Loucy (cell line): ENCODE results near the gene ARL3.
"Not testable (repeated sequence)": the region's sequence is repeated elsewhere in the genome, so short reads cannot be mapped to it uniquely, and the experiment has no call there.

Source experiments
- H2AFZ ChIP-seq: fragments of 200-600 bp; sonication (generic); 2 replicates; pipeline ENCODE4 v1.6.0; 2016; ENCODE audit warnings: antibody characterized with exemption, mild to moderate bottlenecking, low read length, moderate library complexity
- H3F3A ChIP-seq: fragments of 200-600 bp; 2 replicates; pipeline ENCODE4 v1.6.0; 2016; ENCODE audit warnings: antibody characterized with exemption, low read depth, mild to moderate bottlenecking
- H3K27me3 ChIP-seq: fragments of 200-600 bp; sonication (generic); 2 replicates; pipeline ENCODE4 v1.6.1; 2014; ENCODE audit warnings: low read length, mild to moderate bottlenecking; ENCODE audit not compliant: insufficient read depth, poor library complexity, severe bottlenecking
- H3K36me3 ChIP-seq: fragments of 200-600 bp; sonication (generic); 2 replicates; pipeline ENCODE4 v1.6.1; 2016; ENCODE audit warnings: low read length; ENCODE audit not compliant: insufficient read depth
- H3K4me1 ChIP-seq: fragments of 200-600 bp; sonication (generic); 2 replicates; pipeline ENCODE4 v1.5.1; 2014; ENCODE audit warnings: low read length, mild to moderate bottlenecking; ENCODE audit not compliant: insufficient read depth, poor library complexity, severe bottlenecking
- H3K4me2 ChIP-seq: fragments of 200-600 bp; sonication (generic); 2 replicates; pipeline ENCODE4 v1.6.0; 2014; ENCODE audit warnings: antibody characterized with exemption, low read length, low read depth, mild to moderate bottlenecking; ENCODE audit not compliant: poor library complexity, severe bottlenecking
- H3K4me3 ChIP-seq: fragments of 200-600 bp; sonication (generic); 2 replicates; pipeline ENCODE4 v1.5.1; 2014; ENCODE audit warnings: low read length, mild to moderate bottlenecking, mixed read lengths; ENCODE audit not compliant: poor library complexity, severe bottlenecking
- H3K79me2 ChIP-seq: fragments of 200-600 bp; sonication (generic); 2 replicates; pipeline ENCODE4 v1.6.1; 2014; ENCODE audit warnings: low read length; ENCODE audit not compliant: insufficient read depth
- H3K9ac ChIP-seq: fragments of 200-600 bp; sonication (generic); 2 replicates; pipeline ENCODE4 v1.6.0; 2014; ENCODE audit warnings: mild to moderate bottlenecking, low read depth, low read length, moderate library complexity; ENCODE audit not compliant: poor library complexity, severe bottlenecking
- H3K9me2 ChIP-seq: fragments of 200-600 bp; sonication (generic); replicated peaks from 2 replicates; pipeline ENCODE4 v1.6.1; 2016; ENCODE audit warnings: low read depth, low read length, mixed read lengths
- H3K9me3 ChIP-seq: fragments of 200-600 bp; sonication (generic); 2 replicates; pipeline ENCODE4 v1.6.1; 2014; ENCODE audit warnings: mild to moderate bottlenecking, antibody characterized with exemption, low read length, low read depth; ENCODE audit not compliant: insufficient read depth
- H4K20me1 ChIP-seq: fragments of 200-600 bp; sonication (generic); 2 replicates; pipeline ENCODE4 v1.6.0; 2014; ENCODE audit warnings: antibody characterized with exemption, low read length, mild to moderate bottlenecking; ENCODE audit not compliant: insufficient read depth, poor library complexity, severe bottlenecking
- EZH2phosphoT487 ChIP-seq: fragments of 200-600 bp; IDR thresholded peaks from 2 replicates; pipeline ENCODE4 v1.6.1; 2018; ENCODE audit warnings: antibody characterized with exemption, mild to moderate bottlenecking, moderate library complexity, borderline replicate concordance
- TF ChIP-seq, protein P1 (sequence below): fragments of 200-600 bp; sonication (generic); conservative IDR thresholded peaks from 2 replicates; pipeline ENCODE4 v1.5.1; 2014; ENCODE audit warnings: mild to moderate bottlenecking, antibody characterized with exemption, low read length

The ARL3 gene

DNA sequence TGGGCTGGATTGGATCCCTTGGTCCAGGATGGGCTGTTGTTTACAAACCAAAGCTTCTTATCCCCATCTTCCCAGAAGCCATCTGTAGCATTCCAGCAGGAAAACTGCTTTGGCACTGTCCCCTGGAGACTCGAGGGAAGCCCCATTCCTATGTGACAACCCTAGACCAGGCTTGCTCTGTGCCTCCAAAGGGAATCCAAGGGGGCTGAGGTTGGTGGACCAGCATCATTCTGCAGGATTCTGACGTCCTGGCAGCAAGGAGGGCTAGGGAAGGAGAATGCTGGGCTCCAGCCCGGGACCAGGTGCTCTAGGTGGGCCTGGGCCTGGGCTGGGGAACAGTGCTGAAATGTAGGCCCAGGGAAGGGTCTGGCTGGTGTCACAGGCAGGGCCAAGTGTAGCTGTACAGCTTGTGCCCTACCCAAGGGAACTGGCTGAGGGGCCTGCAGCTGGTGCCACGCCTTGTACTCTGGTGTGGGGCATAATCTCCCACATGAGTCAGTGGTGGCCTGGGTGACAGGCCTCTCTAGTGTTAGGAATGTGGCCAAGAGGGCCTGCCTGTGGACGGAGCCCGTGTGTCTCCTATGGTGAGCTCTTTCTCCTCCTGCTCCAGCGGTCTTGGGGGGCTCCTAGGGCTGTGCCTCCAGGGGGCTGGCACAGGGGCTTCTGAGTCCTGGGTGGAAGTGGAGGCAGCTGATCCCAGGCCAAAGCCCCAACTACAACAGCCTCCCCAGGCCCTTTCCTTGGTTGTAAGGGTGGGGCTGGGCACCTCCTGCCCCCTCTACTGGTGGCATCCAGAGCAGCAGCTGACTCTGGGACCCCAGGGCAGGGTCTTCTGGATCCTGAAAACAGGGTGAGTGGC, 44.8 kb downstream of the ARL3 start:
- Histone ChIP-seq H3F3A (no peaks in the 10 kb centered on the region), H2AFZ (no peak overlapping the region), H3K9ac (peak overlapping the region; percentile 62), H3K4me1 (peaks cover 54% of the 10 kb centered on the region), H4K20me1 (no peaks in the 10 kb centered on the region), H3K4me3 (no peak overlapping the region), H3K4me2 (no peak overlapping the region), H3K9me3 (no peaks in the 10 kb centered on the region), H3K27me3 (no peaks in the 10 kb centered on the region), H3K9me2 (no peaks in the 10 kb centered on the region), H3K36me3 (no peaks in the 10 kb centered on the region), H3K79me2 (no peaks in the 10 kb centered on the region)
- TF ChIP-seq, protein P1, sequence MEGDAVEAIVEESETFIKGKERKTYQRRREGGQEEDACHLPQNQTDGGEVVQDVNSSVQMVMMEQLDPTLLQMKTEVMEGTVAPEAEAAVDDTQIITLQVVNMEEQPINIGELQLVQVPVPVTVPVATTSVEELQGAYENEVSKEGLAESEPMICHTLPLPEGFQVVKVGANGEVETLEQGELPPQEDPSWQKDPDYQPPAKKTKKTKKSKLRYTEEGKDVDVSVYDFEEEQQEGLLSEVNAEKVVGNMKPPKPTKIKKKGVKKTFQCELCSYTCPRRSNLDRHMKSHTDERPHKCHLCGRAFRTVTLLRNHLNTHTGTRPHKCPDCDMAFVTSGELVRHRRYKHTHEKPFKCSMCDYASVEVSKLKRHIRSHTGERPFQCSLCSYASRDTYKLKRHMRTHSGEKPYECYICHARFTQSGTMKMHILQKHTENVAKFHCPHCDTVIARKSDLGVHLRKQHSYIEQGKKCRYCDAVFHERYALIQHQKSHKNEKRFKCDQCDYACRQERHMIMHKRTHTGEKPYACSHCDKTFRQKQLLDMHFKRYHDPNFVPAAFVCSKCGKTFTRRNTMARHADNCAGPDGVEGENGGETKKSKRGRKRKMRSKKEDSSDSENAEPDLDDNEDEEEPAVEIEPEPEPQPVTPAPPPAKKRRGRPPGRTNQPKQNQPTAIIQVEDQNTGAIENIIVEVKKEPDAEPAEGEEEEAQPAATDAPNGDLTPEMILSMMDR = peak; percentile 88
- no peak for TF ChIP-seq EZH2phosphoT487

DNA sequence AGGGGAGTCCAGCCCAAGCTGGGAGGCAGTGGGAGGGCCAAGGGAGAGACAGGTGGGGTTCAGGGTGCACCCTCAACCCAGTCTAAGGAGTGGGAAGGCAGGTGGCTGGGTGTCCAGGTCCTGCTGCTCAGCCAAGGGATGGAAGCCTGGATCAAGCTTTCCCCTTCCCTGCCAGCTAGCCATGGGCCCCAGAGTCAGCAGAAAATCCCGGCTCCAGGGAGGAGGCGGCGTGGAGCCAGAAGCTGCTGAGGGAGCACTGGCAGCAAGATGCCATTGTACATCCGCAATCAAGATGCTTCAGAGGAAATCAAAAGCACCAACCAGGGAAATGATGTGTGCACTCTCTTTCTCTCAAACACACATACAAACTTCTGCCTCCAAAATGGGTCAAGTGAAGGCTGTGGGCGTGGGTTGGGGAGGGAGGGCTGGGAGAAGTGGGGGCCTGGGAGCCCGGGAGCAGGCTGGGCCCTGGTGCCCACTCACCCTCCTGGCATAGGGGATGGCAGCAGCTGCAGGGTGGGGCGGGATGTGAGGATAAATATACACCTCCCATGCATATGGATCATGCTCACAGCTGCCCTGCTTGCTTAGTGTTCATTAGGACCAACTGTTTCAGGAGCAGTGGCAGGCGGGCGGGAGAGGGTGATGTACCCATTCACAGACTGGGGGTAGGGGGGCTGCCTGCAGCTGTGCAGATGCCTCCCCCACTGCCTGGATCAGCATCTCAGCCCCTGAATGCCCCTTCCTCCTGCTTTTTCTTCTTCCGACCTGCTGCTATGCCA, 45.7 kb downstream of the ARL3 start:
- no peaks in the 10 kb centered on the region for H4K20me1 ChIP-seq
- no peak overlapping the region for H2AFZ ChIP-seq
- TF ChIP-seq EZH2phosphoT487 = no peak
- TF ChIP-seq, protein P1 = no peak
- no peaks in the 10 kb centered on the region for H3K9me3 ChIP-seq
- no peaks in the 10 kb centered on the region for H3K9me2 ChIP-seq
- no peaks in the 10 kb centered on the region for H3K79me2 ChIP-seq
- no peaks in the 10 kb centered on the region for H3K27me3 ChIP-seq
- peak overlapping the region; percentile 31 for H3K9ac ChIP-seq
- no peaks in the 10 kb centered on the region for H3F3A ChIP-seq
- no peak overlapping the region for H3K4me2 ChIP-seq
- peaks cover 44% of the 10 kb centered on the region for H3K4me1 ChIP-seq
- H3K4me3 ChIP-seq = no peak overlapping the region
- H3K36me3 ChIP-seq = no peaks in the 10 kb centered on the region

DNA sequence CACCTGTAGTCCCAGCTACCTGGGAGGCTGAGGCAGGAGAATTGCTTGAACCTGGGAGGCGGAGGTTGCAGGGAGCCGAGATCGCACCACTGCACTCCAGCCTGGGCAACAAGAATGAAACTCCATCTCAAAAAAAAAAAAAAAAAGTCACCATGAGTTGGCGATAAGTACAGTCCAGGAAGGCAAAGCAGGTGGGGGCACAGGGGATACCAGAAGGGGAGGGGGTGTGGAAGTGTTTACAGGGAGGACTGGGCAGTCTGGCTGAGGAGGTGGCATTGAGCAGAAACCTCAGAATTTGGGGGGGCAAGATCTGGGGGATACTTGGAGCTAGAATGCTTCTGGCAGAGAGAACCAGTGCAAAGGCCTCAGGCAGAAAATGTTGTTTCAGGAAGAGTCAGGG, 46.8 kb downstream of the ARL3 start:
- not testable (repeated sequence) for H3K9ac ChIP-seq, H3K9me3 ChIP-seq, H3K4me3 ChIP-seq, H3K79me2 ChIP-seq, H3K4me2 ChIP-seq, H4K20me1 ChIP-seq, H3K27me3 ChIP-seq, H3F3A ChIP-seq, H3K9me2 ChIP-seq, H3K36me3 ChIP-seq, H2AFZ ChIP-seq
- H3K4me1 ChIP-seq = peaks cover 37% of the 10 kb centered on the region
